ENCODE data around the gene ATP8B3.

ATP8B3 gene

DNA sequence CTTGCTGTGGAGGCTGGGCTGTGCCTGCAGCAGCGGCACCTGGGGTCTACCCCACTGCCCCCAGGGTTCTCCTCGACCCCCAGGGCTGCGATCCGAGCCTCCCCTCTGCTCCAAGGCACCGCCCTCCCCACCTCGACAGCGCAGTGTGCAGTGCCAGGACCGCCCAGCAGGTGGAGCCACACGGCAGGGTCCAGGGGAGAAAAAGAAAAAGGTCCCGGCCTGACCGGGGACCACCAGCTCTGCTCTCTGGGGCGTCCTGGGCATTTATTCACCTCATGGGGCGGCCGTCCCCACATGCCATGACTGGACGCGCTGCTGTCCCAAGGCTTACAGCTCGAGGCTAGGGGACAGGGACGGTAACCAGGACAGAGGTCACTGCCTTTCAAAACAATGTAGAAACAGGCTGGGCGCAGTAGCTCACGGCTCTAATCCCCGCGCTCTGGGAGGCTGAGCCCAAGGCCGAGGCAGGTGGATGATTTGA lies 25.6 kb upstream of the ATP8B3 start:
- peak; percentile 59 for DNase-seq (ENCODE audit: insufficient read length, low spot score)
- no peak for FAIRE-seq

DNA sequence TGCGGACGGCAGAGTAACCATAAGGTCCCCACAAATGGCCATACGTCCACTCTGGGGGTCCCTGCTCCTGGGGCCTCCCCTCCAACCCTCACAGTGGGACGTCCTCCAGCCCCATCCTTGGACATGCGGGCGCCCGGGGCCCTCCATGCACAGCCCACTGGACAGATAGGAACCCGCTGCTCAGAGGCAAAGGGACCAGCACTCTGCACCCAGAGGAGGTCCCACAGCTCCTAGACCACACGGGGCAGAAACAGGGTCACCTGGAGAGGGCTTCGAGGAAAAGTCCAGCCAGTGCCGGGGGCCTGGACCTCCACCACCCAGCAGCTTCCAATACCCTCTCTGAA lies 25.1 kb upstream of the ATP8B3 start:
- FAIRE-seq, result no peak
- DNase-seq (ENCODE audit: insufficient read length, low spot score), result no peak

DNA sequence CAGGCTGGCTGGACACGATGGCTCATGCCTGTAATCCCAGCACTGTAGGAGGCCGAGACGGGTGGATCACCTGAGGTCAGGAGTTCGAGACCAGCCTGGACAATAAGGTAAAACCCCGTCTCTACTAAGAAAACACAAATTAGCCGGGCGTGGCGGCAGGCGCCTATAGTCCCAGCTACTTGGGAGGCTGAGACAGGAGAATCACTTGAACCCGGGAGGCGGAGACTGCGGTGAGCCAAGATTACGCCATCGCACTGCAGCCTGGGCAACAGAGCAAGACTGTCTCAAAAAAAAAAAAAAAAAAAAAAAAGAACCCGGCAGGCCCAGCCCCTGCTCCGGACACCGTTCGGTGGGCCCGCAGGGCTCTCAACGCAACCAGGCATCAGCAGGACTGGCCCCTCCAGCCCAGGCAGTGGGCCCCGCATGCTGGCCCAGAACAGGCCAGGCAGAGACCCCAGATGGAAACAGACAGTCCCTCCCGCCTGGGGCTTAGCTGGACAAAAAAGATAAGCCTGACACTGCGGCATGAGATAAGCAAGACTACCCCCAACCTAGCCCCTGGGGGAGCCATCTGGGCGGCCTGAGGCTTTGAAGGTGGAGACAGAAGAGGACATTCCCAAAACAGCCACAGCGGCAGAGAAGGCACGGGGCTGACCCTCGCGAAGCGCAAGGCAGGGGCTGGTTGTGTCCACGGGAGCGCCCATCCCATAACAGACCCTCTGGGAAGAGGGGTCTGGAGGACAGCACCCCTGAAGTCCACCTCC lies 24.6 kb upstream of the ATP8B3 start:
- no peak for FAIRE-seq
- no peak for DNase-seq (ENCODE audit: insufficient read length, low spot score)

DNA sequence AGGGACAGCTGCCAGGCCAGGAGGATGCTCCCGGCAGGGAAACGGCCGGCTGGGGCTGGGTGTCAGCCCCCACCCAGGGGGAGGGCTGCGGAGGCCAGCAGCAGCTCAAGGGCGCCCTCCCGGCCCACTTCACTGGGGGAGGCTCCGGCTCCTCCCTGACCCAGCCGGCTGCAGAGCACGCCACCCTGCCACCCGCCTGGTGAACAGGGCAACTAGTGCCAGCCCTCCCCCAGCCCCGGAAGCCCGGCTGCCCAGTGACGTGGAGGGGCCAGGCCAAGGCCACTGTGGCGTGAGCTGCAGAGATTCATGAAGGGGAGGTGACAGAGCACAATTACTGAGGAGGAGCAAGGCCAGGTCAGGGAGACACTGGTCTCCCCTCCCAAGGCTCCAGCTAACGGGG lies 21.5 kb upstream of the ATP8B3 start:
- FAIRE-seq (no peak), DNase-seq (ENCODE audit: insufficient read length, low spot score) (no peak)

DNA sequence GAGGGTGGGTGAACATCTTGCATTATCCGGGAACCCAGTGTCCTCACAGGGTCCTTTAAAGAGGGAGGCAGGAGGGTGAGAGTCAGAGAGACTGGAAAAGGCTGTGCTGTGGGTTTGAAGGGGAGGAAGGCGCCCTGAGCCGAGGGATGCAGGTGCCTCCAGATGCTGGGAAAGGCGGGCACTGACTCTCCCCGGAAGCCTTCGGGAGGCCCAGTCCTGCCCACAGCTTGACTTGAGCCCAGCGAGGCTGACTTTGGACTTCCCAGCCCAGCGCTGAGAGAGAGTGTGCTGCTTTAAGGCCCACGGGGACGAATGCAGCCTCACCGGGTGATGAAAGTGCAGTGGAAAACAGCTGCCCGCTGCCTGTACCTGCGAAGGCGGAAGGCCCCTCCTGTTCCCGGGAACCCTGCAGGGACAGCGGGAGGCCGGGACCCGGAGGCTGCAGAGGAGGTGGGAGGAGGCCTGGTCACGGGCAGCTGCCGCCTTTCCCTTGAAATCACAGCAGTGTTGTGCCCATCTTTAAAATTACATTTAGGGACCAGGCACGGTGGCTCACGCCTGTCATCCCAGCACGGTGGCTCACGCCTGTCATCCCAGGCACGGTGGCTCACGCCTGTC lies 20.1 kb upstream of the ATP8B3 start:
- DNase-seq (ENCODE audit: insufficient read length, low spot score) (no peak), FAIRE-seq (no peak)

DNA sequence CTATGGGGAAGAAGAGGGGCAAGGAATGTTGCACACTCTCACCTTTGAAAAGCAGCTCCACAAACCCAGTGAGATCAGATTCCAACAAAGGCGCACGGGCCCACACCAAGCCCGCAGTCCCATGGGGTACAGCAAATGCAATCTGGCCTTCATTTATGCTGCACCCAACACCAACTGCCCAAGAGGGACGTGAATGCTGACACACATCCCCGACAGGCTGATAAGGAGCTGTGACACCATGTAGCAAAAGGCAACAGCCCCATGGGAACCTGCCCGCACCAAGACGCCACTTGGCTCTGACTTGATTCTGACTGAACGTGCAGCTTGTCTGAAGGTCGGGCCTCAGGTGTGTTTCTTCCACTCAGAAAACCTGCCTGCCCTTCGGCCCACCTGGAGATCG lies 18.9 kb upstream of the ATP8B3 start:
- no peak for FAIRE-seq
- DNase-seq (ENCODE audit: insufficient read length, low spot score), result no peak

DNA sequence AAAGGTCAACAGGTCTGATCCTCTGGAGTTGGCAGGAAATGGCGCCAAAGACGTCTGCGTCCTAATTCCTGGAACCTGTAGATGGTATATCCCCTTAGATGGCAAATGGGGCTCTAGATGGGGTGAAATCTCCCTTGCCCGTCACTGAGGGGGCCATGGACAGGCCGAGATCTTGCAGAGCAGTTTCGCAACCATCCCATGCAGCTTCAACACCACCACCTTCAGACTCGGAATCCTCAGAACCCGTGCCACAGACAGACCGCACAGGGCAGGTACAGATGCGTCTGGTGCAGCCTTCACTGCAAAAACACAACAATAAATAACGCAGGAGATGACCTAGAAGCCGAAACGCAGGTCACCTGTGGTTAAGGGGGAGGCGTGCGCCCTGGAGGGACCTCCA lies 18.5 kb upstream of the ATP8B3 start:
- no peak for DNase-seq (ENCODE audit: insufficient read length, low spot score)

DNA sequence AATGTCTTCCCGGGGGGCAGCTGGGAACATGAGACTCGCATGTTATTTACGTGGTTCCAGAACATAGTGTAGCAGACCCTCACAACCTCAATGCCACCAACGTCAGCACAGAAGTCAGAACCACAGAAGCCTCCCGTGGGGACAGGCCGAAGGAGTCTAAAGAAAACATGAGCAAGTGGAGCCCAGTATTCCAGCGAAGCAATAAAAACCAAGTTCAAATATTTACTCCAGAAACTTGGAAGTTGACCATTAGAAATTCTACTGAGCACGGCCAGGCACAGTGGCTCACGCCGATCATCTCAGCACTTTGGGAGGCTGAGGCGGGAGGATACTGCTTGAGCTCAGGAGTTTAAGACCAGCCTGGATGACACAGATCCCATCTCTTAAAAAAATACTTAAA lies 17.9 kb upstream of the ATP8B3 start:
- DNase-seq (ENCODE audit: insufficient read length, low spot score) (no peak), FAIRE-seq (no peak)

More for the DNA sequence above, 18.5 kb upstream of the ATP8B3 start:
- FAIRE-seq, result no peak

DNA sequence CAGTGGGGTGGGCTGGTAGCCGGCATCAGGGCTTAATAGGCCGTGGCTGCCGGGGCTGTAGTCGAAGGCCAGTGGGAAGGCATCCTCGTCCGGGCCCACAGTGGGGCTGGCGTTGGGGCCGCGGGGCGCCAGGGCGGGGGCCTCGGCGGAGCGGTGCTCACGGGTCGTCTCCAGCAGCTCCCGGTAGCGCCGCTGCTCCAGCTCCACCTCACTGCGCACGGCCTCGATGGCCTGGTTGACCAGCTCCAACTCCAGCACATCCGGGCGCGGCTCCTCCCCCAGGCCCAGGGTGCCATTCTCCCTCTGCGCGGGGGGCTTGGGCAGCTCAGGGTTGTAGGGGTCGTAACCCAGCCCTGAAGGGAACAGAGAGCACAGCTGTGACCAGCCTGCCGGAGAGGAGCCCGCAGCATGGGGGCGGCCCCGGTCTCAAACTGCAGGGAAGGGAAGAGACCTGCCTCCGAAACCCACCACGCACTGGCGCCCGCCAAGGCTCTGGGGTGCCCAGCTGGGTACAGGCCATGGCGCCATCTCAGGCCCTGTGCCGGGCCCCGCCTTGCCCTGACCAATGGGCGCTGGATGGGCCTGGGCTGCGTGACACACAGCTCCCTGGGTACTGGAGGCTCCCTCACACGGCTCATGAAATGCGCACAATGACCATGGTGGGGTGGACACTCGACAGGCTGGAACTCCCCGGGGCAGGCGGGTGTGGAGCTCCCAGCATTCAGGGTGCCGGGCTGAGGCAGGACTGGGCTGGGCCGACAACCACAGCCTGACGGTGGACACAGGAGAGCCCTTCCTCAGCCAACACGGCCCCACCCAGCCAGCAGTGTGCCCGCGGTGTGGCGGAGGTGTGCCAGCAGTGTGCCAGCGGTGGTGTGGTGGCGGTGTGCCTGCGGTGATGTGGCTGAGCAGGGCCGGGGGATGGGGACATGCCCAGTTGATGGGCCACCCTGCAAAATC lies 16.5 kb upstream of the ATP8B3 start:
- FAIRE-seq, result no peak
- no peak for DNase-seq (ENCODE audit: insufficient read length, low spot score)

DNA sequence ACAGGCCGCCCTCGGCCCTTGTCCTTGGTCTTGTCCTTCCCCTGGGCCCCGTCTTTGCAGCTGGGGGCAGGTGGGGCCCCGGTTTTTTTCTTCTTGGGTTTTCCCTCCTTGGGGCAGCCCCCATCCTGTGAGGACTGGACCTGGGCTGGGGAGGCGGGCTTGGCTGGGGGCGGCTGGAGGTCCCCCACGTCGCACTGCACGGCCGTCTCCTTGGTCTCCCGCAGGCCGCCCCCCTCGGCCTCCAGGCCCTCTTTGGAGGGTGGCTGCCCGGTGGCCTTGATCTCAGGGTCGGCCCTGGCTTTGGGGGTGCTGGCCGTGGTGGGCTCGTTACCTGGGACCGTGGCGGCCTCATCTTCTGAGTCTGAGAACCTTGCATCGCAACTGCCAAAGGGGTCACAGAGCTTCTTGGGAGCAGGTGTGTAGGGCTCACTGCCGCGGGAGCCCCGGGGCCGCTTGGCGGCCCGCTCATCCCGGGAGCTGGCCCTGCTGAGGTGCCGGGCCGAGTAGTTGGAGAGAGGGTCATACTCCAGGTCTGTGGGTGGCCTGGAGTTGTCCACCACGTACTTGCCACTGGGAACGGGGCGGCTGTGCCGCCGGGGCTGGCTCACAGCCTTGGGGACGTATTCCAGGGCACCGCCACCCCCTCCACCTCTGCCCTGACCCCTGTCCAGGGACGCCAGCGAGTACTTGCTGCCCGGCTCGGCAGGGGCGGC lies 15.6 kb upstream of the ATP8B3 start:
- DNase-seq (ENCODE audit: insufficient read length, low spot score), result no peak
- FAIRE-seq, result no peak

DNA sequence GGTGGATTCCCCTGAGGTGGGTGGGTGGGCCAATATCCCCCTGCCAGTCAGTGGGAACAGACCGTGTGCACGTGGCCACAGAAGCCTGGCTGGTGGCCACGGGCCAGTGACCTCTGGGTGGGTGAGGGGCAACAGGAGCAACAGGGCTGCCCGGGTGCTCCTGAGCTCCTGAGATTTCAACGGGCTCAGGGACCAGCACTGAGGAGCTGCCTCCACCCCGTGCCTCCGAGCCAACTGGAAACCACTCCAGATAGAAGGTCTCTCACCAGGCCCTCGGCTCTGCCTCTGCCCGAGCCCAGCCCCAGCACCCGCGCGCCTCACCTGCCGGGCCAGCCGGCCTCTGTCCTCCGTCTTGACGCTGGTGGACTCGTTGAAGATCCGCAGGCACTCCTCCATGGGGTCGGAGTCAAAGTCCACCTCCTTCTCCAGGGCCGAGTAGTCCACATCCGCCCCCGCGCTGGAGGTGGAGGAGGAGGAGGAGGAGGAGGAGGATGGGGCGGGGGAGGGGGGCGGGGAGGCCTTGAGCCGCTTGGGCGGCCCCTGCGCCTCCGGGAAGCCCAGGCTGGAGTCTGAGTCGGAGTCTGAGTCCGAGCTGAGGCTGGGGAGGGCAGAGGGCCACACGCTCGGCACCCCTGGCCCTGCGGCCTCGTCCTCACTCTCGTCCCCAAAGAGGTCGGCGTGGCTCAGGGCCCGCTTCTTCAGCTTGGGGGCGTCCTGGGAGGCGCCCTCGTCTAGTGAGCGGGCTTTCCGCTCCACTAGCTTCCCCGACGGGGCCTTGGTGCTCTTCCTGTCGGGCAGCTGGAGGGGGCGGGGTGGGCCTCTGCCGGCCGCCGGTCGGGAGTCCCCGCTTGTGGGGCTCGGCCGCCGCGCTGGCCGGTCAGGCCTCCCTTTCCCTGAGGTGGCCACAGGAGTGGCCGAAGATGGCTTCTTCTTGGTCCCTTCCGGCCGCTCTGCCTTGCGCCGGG lies 14.8 kb upstream of the ATP8B3 start:
- FAIRE-seq (no peak), DNase-seq (ENCODE audit: insufficient read length, low spot score) (no peak)

DNA sequence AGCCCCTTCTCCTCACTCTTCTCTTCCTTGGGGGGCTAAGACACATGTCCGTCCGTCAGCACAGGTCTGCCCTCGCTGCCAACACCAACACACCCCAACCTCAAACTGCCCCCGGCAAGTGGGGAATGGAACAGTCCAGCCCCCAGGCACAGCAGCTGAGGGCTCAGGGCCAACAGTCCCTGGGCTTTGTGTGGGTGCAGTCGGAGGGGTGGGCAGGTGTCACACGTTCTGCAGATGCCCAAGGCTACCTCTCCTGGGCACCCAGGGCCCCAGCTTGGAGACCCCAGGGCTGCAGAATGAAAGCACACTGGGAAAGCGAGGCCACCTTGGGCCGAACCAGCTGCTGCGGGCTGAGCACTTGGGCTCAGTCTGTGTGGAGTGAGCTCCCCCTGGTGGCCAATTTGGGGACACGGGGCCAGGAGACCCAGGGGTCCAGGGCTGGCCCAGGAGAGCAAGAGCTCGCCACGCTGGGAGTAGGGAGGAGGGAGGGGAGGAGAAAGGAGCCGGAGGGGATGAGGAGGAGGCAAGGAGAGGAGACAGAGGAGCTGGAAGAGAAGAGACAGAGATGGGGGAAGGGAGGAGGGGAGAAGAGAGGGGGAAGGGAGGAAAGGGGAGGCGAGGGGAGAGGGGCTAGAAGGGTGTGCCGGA lies 14.0 kb upstream of the ATP8B3 start:
- no peak for FAIRE-seq
- DNase-seq (ENCODE audit: insufficient read length, low spot score), result peak; percentile 82

DNA sequence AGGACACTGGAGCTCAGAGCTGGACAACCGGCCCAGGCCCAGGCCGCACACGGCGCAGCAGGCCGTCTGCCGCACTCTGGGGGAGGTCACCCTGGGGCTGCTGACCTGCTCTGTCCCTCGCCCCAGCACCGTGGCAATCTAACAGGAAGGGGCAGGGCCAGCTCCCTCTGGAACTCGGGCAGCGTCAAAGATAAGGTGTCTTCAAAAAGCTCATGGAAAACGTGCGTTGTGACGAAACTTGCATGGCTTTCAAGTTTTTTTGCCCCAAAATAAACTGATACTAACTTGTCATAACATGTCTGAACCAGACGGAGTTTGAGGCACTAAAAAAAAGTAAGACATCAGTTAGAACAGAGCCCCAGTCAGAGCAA lies 12.2 kb upstream of the ATP8B3 start:
- no peak for DNase-seq (ENCODE audit: insufficient read length, low spot score)
- FAIRE-seq, result no peak

DNA sequence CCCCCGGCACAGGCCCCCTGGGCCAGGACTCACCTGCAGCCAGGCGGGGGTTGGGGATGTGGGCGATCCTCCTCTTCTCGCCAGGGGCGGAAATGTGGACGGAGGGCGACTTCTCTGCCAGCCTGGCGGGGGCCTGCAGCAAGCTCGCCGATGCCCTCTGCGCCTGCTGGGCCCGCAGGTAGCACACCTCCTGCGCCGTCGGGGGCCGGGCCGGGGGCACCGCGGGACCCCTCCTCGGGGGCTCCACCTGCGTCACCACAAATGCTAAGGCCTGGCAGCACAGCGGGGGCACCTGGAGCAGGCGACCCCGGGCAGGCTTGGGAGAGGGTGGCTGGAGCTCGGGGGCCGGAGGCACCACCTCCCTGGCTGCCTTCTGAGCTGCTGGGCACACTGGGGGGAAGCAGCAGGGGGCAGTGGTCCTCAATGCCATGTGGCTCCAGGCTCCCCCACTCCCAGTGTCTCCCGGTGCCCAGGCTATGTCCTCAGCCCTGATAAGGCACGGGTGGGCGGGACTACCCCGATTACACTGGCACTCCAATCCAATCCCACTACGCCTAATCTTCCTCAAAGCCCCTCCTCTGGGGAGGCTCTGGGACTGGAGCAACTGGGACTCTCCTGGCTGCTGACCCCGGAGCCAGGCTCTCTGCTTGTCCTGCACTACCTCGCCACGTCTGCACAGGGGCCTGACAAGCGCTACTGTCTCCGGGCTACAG lies 11.6 kb upstream of the ATP8B3 start:
- FAIRE-seq (no peak), DNase-seq (ENCODE audit: insufficient read length, low spot score) (no peak)

DNA sequence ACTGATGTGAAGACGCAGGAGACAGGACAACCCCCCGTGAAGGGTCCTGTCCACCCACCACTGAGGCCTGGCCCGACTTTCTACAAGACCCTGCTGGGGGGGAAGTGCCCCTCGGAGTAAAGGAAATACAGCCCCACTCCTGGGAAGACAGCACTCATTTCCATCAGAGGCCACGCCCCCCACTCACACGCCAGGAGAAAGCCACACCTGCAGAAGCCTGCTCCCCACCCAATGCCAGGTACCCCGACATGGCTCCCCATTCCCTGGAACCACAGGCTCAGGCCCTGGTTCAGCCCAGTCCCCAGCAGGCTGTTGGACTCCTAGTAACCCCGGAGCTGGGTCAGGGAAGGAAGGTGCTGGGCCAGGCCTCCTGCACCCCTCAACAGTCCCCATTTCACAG lies 10.9 kb upstream of the ATP8B3 start:
- no peak for FAIRE-seq

DNA sequence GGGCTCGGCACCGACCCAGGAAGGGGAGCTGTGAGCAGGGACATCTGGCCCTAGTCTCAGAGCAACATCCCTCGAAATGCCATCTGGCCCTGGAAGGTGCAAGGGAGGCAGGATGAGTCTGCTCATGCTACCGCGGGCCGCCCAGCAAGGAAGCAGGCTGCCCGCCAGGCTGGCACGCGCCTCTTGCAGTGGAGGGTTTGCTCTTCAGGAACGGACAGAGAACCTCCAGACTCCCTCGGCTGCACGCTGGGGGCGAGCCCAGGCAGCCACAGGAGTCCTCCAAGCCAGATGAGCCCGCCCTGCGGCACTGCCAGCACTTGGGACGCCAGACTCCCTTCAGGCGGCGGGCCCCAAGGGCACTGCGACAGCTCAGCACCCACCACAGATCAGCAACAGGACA lies 10.1 kb upstream of the ATP8B3 start:
- no peak for FAIRE-seq
- no peak for DNase-seq (ENCODE audit: insufficient read length, low spot score)

More for the DNA sequence above, 10.9 kb upstream of the ATP8B3 start:
- DNase-seq (ENCODE audit: insufficient read length, low spot score), result no peak

DNA sequence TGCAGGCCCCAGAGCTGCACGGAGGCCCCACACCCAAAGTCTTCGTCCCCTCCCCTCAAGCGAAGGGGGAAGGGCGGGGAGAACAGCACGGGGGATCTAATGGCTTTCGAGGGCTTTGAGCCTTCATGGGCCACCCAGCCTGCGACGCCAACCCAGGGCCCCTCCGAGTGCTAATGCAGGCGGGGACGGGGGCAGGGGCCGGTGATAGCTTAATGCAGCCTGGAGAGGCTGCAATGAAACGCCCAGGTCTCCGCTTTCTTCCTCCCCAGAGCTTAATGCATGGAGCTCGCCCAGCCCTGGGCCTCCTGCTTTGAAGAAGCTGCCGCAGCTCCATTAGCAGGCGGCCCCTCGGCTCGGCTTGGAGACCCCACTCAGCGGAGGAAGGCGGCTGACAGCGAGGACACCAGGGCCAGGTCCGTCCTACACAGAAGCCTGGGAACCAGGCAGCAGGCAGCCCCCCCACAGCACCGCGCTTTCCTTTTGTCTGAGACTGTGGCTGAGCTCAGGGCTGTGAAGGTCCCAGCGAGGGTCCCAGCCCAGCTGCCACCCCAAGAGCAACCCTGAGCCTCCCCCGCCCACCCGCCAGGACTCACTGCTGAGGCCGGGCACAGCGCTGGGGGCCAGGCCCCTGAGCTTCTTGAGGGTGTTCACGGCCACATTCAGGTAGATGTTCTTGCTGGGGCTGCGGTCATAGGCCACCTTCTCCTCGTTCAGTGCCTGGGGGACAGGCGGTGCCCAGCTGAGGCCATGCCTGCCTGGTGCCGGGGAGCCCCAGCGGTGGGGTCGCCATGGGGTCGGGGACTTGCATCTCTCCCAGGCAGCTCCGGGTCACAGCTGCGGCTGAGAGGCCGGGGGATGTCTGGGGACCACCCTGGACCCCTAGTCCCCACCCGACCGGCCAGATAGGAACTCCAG lies 7.5 kb upstream of the ATP8B3 start:
- FAIRE-seq, result no peak

More for the DNA sequence above, 7.5 kb upstream of the ATP8B3 start:
- no peak for DNase-seq (ENCODE audit: insufficient read length, low spot score)
